CD4-positive, CD25-positive, alpha-beta regulatory T cell (primary cell): ENCODE measurements around the gene FUBP3. TPM values are rescaled to one million over a fixed set of nuclear protein-coding genes. Genes with fewer than 3 reads are reported as not detected.

Experiments used
- ATAC-seq, 2 donors: fragments of 150-1000 bp; cut with Tn5 transposase; one replicate each; pipeline ENCODE4 v1.10.0; 2021; ENCODE audit warnings: low read depth in 2 of 2, moderate number of reproducible peaks in 2 of 2, moderate library complexity in 1 of 2
- DNase-seq, 3 donors: peaks; one replicate each; pipeline versions ENCODE4 v3.0.0 to v3.0.0-alpha.2; 2012 to 2022; ENCODE audit warnings: mixed read lengths in 1 of 3
- H3K27ac ChIP-seq: one replicate; pipeline ENCODE4 v1.7.0; 2013; ENCODE audit warnings: mild to moderate bottlenecking, low read length; ENCODE audit not compliant: insufficient read depth, poor library complexity, severe bottlenecking
- H3K27me3 ChIP-seq: one replicate; pipeline ENCODE4 v1.7.0; 2013; ENCODE audit warnings: low read length; ENCODE audit not compliant: control insufficient read depth, insufficient read depth
- H3K36me3 ChIP-seq: one replicate; pipeline ENCODE4 v1.7.0; 2013; ENCODE audit warnings: mild to moderate bottlenecking, low read length, moderate library complexity; ENCODE audit not compliant: control insufficient read depth, insufficient read depth
- H3K4me1 ChIP-seq: 2 replicates; pipeline ENCODE4 v1.7.0; 2013; ENCODE audit warnings: mild to moderate bottlenecking, low read length; ENCODE audit not compliant: insufficient read depth, control insufficient read depth, poor library complexity, severe bottlenecking
- H3K4me3 ChIP-seq: one replicate; pipeline ENCODE4 v1.7.0; 2013; ENCODE audit warnings: low read depth, mild to moderate bottlenecking, low read length, moderate library complexity
- H3K9me3 ChIP-seq, 2 experiments: 1 replicate in 1 of 2; 2 replicates in 1 of 2; pipeline ENCODE4 v1.7.0; 2013; ENCODE audit warnings: low read length in 2 of 2, mild to moderate bottlenecking in 1 of 2, moderate library complexity in 1 of 2; ENCODE audit not compliant: control insufficient read depth in 2 of 2
- H3K27ac Mint-ChIP-seq, 3 donors: one replicate each; pipeline ENCODE4 v1.8.0; 2020 to 2022; ENCODE audit warnings: mild to moderate bottlenecking in 3 of 3, mixed read lengths in 3 of 3, moderate library complexity in 2 of 3
- H3K27me3 Mint-ChIP-seq: one replicate; pipeline ENCODE4 v1.8.0; 2022; ENCODE audit warnings: mild to moderate bottlenecking, mixed read lengths
- H3K36me3 Mint-ChIP-seq: one replicate; pipeline ENCODE4 v1.8.0; 2020; ENCODE audit warnings: mixed read lengths
- H3K4me1 Mint-ChIP-seq, 4 donors: one replicate each; pipeline ENCODE4 v1.8.0; 2020 to 2022; ENCODE audit warnings: mixed read lengths in 4 of 4, mild to moderate bottlenecking in 1 of 4
- H3K4me3 Mint-ChIP-seq, 4 donors: one replicate each; pipeline ENCODE4 v1.8.0; 2020 to 2022; ENCODE audit warnings: mild to moderate bottlenecking in 4 of 4, mixed read lengths in 4 of 4, moderate library complexity in 3 of 4
- H3K9me3 Mint-ChIP-seq, 7 donors: one replicate each; pipeline ENCODE4 v1.8.0; 2020 to 2022; ENCODE audit warnings: mixed read lengths in 7 of 7, mild to moderate bottlenecking in 3 of 7, moderate library complexity in 2 of 7
- polyA plus RNA-seq, 4 donors: library from polyadenylated mRNA; unstranded; fragments of 300-500 nt; fragmentation: Illumina TruSeq; gene quantifications; one replicate each; pipeline ENCODE4 v1.2.3, GENCODE V29; 2021
- total RNA-seq: library from RNA; stranded (reverse); gene quantifications from one replicate; pipeline ENCODE4 v1.2.3, GENCODE V29; 2022

FUBP3 gene
- total and polyA plus RNA-seq, 5 donors from 2014 or later: 20.0 to 34.2 (median 24.6) TPM

- Mint-ChIP-seq H3K36me3 (peaks cover 5% of the 10 kb centered on the region), H3K4me1 (peaks cover 34 to 66% (median 54%) of the 10 kb centered on the region in 4 donors), H3K9me3 (no peaks in the 10 kb centered on the region), H3K4me3 (peak overlapping the region in 1 of 4 donors; percentile 37), H3K27me3 (peaks cover 7% of the 10 kb centered on the region), H3K27ac (no peak overlapping the region)
- Histone ChIP-seq H3K27ac (no peak overlapping the region), H3K4me3 (no peak overlapping the region), H3K36me3 (peaks cover 13% of the 10 kb centered on the region), H3K27me3 (no peaks in the 10 kb centered on the region), H3K9me3 (no peaks in the 10 kb centered on the region), H3K4me1 (peaks cover 24% of the 10 kb centered on the region)
- ATAC-seq (no peak), DNase-seq (no peak)
Measured at GRCh38 chr9:130583271-130583670, 3.9 kb downstream of the FUBP3 start.

GRCh38 chr9:130587921-130588320, 8.5 kb downstream of the FUBP3 start:
- H3K27ac Mint-ChIP-seq: no peak overlapping the region
- peaks cover 5% of the 10 kb centered on the region for H3K36me3 Mint-ChIP-seq
- Histone ChIP-seq H3K9me3 (no peaks in the 10 kb centered on the region), H3K4me1 (no peaks in the 10 kb centered on the region), H3K27ac (no peak overlapping the region), H3K4me3 (no peak overlapping the region), H3K27me3 (no peaks in the 10 kb centered on the region), H3K36me3 (peaks cover 13% of the 10 kb centered on the region)
- ATAC-seq (no peak), DNase-seq (no peak)
- H3K4me1 Mint-ChIP-seq: peaks cover 9 to 43% (median 30%) of the 10 kb centered on the region in 4 donors
- no peak overlapping the region for H3K4me3 Mint-ChIP-seq
- H3K27me3 Mint-ChIP-seq: no peaks in the 10 kb centered on the region
- no peaks in the 10 kb centered on the region for H3K9me3 Mint-ChIP-seq

GRCh38 chr9:130588416-130588815, 9.0 kb downstream of the FUBP3 start:
- no peak overlapping the region for H3K4me3 Mint-ChIP-seq

GRCh38 chr9:130589754-130590153, 10.4 kb downstream of the FUBP3 start:
- H3K27me3 Mint-ChIP-seq: no peaks in the 10 kb centered on the region
- Histone ChIP-seq H3K4me1 (no peaks in the 10 kb centered on the region), H3K9me3 (no peaks in the 10 kb centered on the region), H3K36me3 (peaks cover 6% of the 10 kb centered on the region), H3K27ac (no peak overlapping the region), H3K27me3 (no peaks in the 10 kb centered on the region), H3K4me3 (no peak overlapping the region)
- no peak overlapping the region for H3K27ac Mint-ChIP-seq
- no peak for DNase-seq
- H3K36me3 Mint-ChIP-seq: peaks cover 5% of the 10 kb centered on the region
- no peak for ATAC-seq
- no peaks in the 10 kb centered on the region for H3K9me3 Mint-ChIP-seq
- no peak overlapping the region for H3K4me3 Mint-ChIP-seq
- peaks cover 4 to 44% (median 28%) of the 10 kb centered on the region in 4 donors for H3K4me1 Mint-ChIP-seq

More at GRCh38 chr9:130588416-130588815, 9.0 kb downstream of the FUBP3 start:
- Mint-ChIP-seq H3K36me3 (peaks cover 5% of the 10 kb centered on the region), H3K27ac (no peak overlapping the region), H3K4me1 (peaks cover 5 to 42% (median 29%) of the 10 kb centered on the region in 4 donors), H3K9me3 (no peaks in the 10 kb centered on the region), H3K27me3 (no peaks in the 10 kb centered on the region)
- peaks cover 9% of the 10 kb centered on the region for H3K36me3 ChIP-seq
- DNase-seq: no peak
- no peaks in the 10 kb centered on the region for H3K4me1 ChIP-seq
- no peak for ATAC-seq
- no peak overlapping the region for H3K27ac ChIP-seq
- H3K27me3 ChIP-seq: no peaks in the 10 kb centered on the region
- H3K9me3 ChIP-seq: no peaks in the 10 kb centered on the region
- no peak overlapping the region for H3K4me3 ChIP-seq

GRCh38 chr9:130590305-130590704, 10.9 kb downstream of the FUBP3 start:
- no peak overlapping the region for H3K27ac ChIP-seq
- H3K9me3 ChIP-seq: no peaks in the 10 kb centered on the region
- no peaks in the 10 kb centered on the region for H3K4me1 ChIP-seq
- Mint-ChIP-seq H3K27me3 (no peaks in the 10 kb centered on the region), H3K27ac (peak overlapping the region in 1 of 3 donors; percentile 25), H3K4me1 (peaks cover 4 to 40% (median 24%) of the 10 kb centered on the region in 4 donors), H3K4me3 (no peak overlapping the region), H3K36me3 (peaks cover 4% of the 10 kb centered on the region), H3K9me3 (no peaks in the 10 kb centered on the region)
- H3K4me3 ChIP-seq: no peak overlapping the region
- no peak for DNase-seq
- peaks cover 9% of the 10 kb centered on the region for H3K36me3 ChIP-seq
- ATAC-seq: no peak
- H3K27me3 ChIP-seq: no peaks in the 10 kb centered on the region

GRCh38 chr9:130593020-130593419, 13.6 kb downstream of the FUBP3 start:
- H3K9me3 ChIP-seq: no peaks in the 10 kb centered on the region
- Mint-ChIP-seq H3K9me3 (no peaks in the 10 kb centered on the region), H3K36me3 (peaks cover 22% of the 10 kb centered on the region), H3K4me1 (peaks cover 6 to 24% (median 12%) of the 10 kb centered on the region in 4 donors), H3K4me3 (no peak overlapping the region), H3K27me3 (no peaks in the 10 kb centered on the region), H3K27ac (peak overlapping the region in 1 of 3 donors; percentile 25)
- H3K27me3 ChIP-seq: no peaks in the 10 kb centered on the region
- no peak for ATAC-seq
- no peak for DNase-seq
- no peaks in the 10 kb centered on the region for H3K4me1 ChIP-seq
- H3K27ac ChIP-seq: no peak overlapping the region
- peaks cover 33% of the 10 kb centered on the region for H3K36me3 ChIP-seq
- H3K4me3 ChIP-seq: no peak overlapping the region

- H3K9me3 Mint-ChIP-seq: no peaks in the 10 kb centered on the region
- no peaks in the 10 kb centered on the region for H3K27me3 Mint-ChIP-seq
- ATAC-seq (no peak), DNase-seq (no peak)
- Histone ChIP-seq H3K9me3 (no peaks in the 10 kb centered on the region), H3K27me3 (no peaks in the 10 kb centered on the region), H3K27ac (no peak overlapping the region), H3K4me1 (no peaks in the 10 kb centered on the region), H3K4me3 (no peak overlapping the region), H3K36me3 (peaks cover 49% of the 10 kb centered on the region)
- peaks cover 44% of the 10 kb centered on the region for H3K36me3 Mint-ChIP-seq
- H3K4me3 Mint-ChIP-seq: no peak overlapping the region
- peaks cover 0 to 13% (median 6%) of the 10 kb centered on the region in 4 donors for H3K4me1 Mint-ChIP-seq
- H3K27ac Mint-ChIP-seq: peak overlapping the region in 1 of 3 donors; percentile 59
Measured at GRCh38 chr9:130597228-130597627, 17.9 kb downstream of the FUBP3 start.

GRCh38 chr9:130598188-130598587, 18.8 kb downstream of the FUBP3 start:
- Histone ChIP-seq H3K4me3 (no peak overlapping the region), H3K27me3 (no peaks in the 10 kb centered on the region), H3K4me1 (no peaks in the 10 kb centered on the region), H3K36me3 (peaks cover 48% of the 10 kb centered on the region), H3K9me3 (no peaks in the 10 kb centered on the region), H3K27ac (no peak overlapping the region)
- no peak overlapping the region for H3K4me3 Mint-ChIP-seq
- H3K36me3 Mint-ChIP-seq: peaks cover 46% of the 10 kb centered on the region
- H3K27ac Mint-ChIP-seq: no peak overlapping the region
- ATAC-seq (no peak), DNase-seq (no peak)
- H3K27me3 Mint-ChIP-seq: no peaks in the 10 kb centered on the region
- H3K4me1 Mint-ChIP-seq: peaks cover 0 to 13% (median 6%) of the 10 kb centered on the region in 4 donors
- no peaks in the 10 kb centered on the region for H3K9me3 Mint-ChIP-seq
